AG09319 (cell line): ENCODE data around the gene CMTR1.

Experiments
- DNase-seq: peaks from one replicate; pipeline ENCODE4 v3.0.0-alpha.2; 2010; ENCODE audit warnings: low read depth; ENCODE audit errors: extremely low read depth
- TF ChIP-seq, protein P1 (sequence below): IDR thresholded peaks from 2 replicates; pipeline ENCODE4 v1.5.1; 2011; ENCODE audit warnings: low read depth, mild to moderate bottlenecking, inconsistent platforms, low read length, moderate library complexity

The CMTR1 gene

DNA sequence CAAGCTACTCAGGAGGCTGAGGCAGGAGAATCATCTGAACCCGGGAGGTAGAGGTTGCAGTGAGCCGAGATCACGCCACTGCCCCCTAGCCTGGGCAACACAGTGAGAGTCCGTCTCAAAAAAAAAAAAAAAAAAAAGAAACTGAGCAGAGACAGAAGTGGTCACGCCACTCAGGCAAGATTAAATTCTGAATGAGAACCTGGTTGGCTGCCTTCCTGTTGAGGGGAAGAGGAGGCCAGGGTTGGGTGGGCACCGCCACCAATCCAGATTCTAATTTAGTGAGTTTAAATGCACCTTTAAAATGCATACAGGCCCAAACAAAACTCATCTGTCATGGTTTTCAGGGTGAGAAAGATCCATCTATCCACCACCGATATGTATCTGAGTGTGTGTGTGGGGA is 90.4 kb downstream of the CMTR1 start:
- no peak for DNase-seq
- TF ChIP-seq, protein P1, sequence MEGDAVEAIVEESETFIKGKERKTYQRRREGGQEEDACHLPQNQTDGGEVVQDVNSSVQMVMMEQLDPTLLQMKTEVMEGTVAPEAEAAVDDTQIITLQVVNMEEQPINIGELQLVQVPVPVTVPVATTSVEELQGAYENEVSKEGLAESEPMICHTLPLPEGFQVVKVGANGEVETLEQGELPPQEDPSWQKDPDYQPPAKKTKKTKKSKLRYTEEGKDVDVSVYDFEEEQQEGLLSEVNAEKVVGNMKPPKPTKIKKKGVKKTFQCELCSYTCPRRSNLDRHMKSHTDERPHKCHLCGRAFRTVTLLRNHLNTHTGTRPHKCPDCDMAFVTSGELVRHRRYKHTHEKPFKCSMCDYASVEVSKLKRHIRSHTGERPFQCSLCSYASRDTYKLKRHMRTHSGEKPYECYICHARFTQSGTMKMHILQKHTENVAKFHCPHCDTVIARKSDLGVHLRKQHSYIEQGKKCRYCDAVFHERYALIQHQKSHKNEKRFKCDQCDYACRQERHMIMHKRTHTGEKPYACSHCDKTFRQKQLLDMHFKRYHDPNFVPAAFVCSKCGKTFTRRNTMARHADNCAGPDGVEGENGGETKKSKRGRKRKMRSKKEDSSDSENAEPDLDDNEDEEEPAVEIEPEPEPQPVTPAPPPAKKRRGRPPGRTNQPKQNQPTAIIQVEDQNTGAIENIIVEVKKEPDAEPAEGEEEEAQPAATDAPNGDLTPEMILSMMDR = no peak

DNA sequence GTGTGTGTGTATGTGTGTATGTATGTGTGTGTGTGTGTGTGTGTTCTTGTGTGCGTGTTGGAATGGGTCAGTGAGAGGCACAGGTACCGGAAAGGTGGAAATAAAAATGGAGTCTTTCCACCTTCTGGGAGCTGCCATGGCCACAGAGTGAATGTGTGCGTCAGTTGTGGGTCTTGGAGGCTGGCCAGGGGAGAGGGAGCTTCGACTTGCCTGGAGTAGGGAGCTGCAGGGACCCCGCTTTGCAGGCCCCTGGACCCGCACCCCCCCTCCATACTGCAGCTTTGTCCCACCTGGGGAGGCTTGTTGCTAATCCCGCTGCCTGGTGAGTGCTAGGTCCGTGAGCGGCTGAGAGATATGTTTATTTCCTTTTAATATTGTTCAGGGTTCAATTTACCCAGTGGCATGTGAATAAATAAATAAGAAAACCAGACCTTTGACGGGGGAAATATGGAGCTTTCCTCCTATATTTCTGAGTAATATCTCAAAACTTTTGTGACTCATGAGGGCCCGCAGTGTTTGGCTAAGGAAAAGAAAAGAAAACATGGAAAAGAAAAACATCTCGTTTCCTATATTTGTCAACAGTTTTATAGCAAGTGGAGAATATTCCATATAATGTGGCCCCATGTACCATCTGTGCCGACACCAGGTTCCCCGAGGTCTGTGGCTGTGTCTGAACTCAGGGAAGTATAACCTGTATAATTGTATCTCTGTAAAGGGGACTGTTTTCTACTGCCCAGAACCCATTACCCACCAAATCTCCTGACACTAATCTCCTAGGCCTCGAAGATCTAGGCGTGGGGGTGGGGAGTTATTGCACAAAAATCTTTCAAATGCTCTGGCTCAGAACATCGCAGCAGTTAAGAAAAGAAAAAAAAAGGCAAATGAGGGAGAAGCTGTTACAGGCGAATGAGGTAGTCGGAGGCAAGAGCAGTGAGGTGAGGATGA is 91.3 kb downstream of the CMTR1 start:
- no peak for DNase-seq

DNA sequence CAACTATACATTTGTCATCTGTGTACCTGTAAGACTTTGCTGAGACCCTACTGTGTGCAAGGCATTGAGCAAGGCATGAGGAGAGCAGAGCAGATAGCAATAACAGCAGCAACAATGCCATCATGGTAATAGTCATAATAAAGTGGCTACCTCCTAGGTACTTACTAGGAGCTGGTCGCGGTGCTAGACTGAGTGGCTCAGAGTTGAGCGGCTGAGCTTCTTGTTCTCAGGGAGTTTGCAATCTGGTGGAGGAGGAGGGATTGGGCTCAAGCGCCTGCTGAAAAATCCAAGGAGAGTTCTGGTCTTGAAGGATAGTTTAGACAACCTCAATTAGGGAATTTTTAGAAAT is 91.9 kb downstream of the CMTR1 start:
- DNase-seq = no peak
- TF ChIP-seq, protein P1 = no peak

More for the DNA sequence above, 91.3 kb downstream of the CMTR1 start:
- TF ChIP-seq, protein P1 = no peak

DNA sequence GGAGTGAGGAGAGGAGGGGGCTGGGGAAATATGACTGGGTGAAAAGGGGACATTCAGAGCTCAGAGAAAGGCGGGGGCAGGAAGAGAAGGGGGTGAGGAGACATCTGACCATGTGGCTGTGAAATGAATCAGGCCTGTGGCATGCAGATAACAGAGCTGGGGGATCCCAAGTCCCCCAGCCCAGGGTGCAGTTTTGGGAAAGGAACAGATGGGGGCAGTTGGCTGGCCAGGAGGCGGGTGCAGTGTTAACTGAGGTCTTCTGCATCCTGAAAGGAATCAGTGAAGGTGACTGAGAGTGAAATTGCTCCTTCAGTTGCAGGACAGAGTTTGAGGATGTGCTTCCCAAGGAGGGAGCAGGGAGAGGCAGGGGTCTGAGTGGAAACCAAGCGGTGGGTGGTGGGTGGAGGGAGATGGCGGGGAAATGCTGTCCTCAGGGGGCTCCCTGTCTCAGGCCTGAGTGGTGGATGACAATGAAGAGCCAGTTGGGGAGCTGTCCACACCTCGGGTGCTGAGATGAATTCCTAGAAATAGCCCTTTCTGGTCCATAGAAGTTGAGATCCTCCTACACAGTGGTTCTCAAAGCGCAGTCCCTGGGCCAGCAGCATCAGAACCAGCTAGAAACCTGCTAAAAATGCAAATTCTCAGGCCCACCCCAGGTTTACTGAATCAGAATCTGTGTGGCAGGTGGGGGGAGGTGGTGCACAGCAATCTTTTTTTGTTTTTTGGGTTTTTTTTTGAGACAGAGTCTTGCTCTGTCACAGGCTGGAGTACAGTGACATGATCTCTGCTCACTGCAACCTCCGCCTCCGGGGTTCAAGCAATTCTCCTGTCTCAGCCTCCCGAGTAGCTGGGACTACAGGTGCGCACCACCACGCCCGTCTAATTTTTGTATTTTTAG is 92.7 kb downstream of the CMTR1 start:
- no peak for DNase-seq
- TF ChIP-seq, protein P1 = no peak

DNA sequence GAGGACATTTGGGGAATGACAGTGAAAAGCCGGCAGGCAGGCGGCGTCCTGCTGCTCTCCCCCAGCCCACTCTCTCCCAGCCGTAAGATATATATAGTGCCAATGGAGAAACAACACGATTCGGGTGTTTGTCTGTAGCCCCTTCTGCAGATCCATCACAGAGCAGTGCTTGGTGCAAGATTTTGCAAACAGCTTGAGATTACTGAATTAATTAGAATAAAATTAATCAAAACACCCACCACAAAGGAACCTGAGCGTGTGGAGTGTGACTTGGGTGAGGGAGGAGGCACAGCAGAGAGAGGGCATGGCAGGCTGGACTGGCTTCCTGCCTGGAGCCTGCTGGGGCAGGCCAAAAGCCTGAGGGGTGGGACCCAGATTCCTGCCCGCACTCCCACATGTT is 95.5 kb downstream of the CMTR1 start:
- TF ChIP-seq, protein P1 = no peak
- no peak for DNase-seq

DNA sequence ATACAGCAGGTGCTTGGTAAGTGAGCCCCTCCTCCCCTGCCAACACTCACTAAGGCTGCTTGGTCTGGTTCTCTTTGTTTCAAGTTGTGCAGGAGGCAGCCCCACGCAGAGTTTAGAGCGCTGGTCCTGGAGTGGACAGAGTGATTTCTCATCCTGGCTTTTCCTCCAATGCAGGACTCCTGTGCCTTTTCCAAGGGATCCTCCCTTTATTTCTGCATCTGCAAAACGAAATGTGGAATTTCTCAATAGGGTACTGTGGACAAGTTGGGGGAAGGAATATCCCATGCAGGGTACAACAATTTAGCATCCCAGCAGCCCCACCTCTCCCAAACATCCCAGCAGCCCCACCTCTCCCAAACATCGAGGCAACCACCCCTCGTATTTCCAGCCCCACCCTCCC is 97.3 kb downstream of the CMTR1 start:
- TF ChIP-seq, protein P1 = no peak
- DNase-seq = no peak

DNA sequence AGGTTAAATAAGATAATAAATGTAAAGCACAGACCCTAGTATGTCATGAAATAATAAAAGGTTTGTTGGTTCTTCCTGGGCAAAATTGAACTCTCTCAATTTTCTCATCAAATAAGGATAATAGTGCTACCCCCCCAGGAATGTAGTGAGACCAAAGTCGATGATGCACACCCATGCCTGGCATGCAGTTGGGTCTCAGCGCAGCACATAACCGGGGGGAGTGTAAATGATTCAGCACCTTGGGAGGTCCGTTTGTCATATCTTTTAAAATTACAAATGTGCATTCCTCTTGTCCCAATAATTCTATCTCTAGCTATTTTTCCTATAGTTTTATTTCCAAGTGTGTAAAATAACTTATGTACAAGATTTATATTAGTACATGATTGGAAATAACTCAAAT is 98.0 kb downstream of the CMTR1 start:
- TF ChIP-seq, protein P1 = no peak
- no peak for DNase-seq
